B cell (primary cell): ENCODE results near the gene TNIK.

ENCODE experiments used
- CTCF ChIP-seq: fragments of 200-600 bp; IDR thresholded peaks from one replicate; pipeline ENCODE4 v1.8.0; 2022; ENCODE audit warnings: antibody characterized with exemption, mild to moderate bottlenecking
- EZH2 ChIP-seq: IDR thresholded peaks from 2 replicates; pipeline ENCODE4 v1.6.1; 2012; ENCODE audit warnings: borderline replicate concordance, low read depth, mild to moderate bottlenecking, moderate library complexity, low read length; ENCODE audit not compliant: insufficient read depth, poor library complexity, severe bottlenecking

- TF ChIP-seq EZH2 (no peak), CTCF (no peak)
Measured at GRCh38 chr3:171369156-171369555, 91.0 kb downstream of the TNIK start.
